IMR-90 (cell line): ENCODE data around the gene PEX19. TPM values are rescaled to one million over a fixed set of nuclear protein-coding genes. Genes with fewer than 3 reads are reported as not detected.
A peak's percentile ranks its signal among the peaks of the same experiment; 100 is the strongest.

Experiments
- ATAC-seq: fragments of 200-7000 bp; cut with Tn5 transposase; 2 replicates; pipeline ENCODE4 v1.9.1; 2020; ENCODE audit warnings: low read depth, mild to moderate bottlenecking, moderate library complexity
- BruUV-seq: library from RNA; stranded (reverse); fragments of 400-500 nt; replicated peaks from 2 replicates; lab custom pipeline; 2021; lab: Mats Ljungman, UMichigan
- CTCF ChIA-PET: fragments of 300-600 bp; formaldehyde crosslinking; extraction: SDS; loops from one replicate; lab custom pipeline; 2021; ENCODE audit warnings: antibody characterized with exemption; lab: Yijun Ruan, JAX
- POLR2A ChIA-PET: fragments of 300-600 bp; sonication (Branson Sonifier 250); formaldehyde crosslinking; loops from one replicate; lab custom pipeline; 2022; ENCODE audit warnings: antibody characterized with exemption; ENCODE audit not compliant: unreplicated experiment; lab: Charles Lee
- DNase-seq: peaks from one replicate; pipeline ENCODE4 v3.0.0; 2013
- H2AFZ ChIP-seq: replicated peaks from 2 replicates; pipeline ENCODE3; 2013; ENCODE audit warnings: low read length, mild to moderate bottlenecking; ENCODE audit not compliant: poor library complexity
- H2AK5ac ChIP-seq: 2 replicates; pipeline ENCODE4 v1.6.1; 2013; ENCODE audit warnings: low read depth, low read length, inconsistent platforms
- H2AK9ac ChIP-seq: replicated peaks from 2 replicates; pipeline ENCODE3; 2013; ENCODE audit warnings: mild to moderate bottlenecking, low read depth, low read length, moderate library complexity; ENCODE audit not compliant: poor library complexity
- H2BK120ac ChIP-seq: 2 replicates; pipeline ENCODE4 v1.6.1; 2013; ENCODE audit warnings: low read depth, low read length, inconsistent platforms
- H2BK15ac ChIP-seq: 3 replicates; pipeline ENCODE4 v1.6.1; 2013; ENCODE audit warnings: low read depth, low read length, inconsistent platforms
- H2BK20ac ChIP-seq: 2 replicates; pipeline ENCODE4 v1.6.1; 2013; ENCODE audit warnings: low read depth, mild to moderate bottlenecking, inconsistent platforms, low read length, moderate library complexity
- H2BK5ac ChIP-seq: 2 replicates; pipeline ENCODE4 v1.6.1; 2013; ENCODE audit warnings: mild to moderate bottlenecking, low read depth, low read length, inconsistent platforms; ENCODE audit not compliant: poor library complexity, severe bottlenecking
- H3K14ac ChIP-seq: replicated peaks from 2 replicates; pipeline ENCODE4 v1.6.1; 2013; ENCODE audit warnings: low read depth, low read length, inconsistent platforms
- H3K18ac ChIP-seq: 2 replicates; pipeline ENCODE4 v1.6.1; 2013; ENCODE audit warnings: low read depth, low read length, control low read depth
- H3K23ac ChIP-seq: 2 replicates; pipeline ENCODE4 v1.6.1; 2013; ENCODE audit warnings: low read depth, low read length, inconsistent platforms
- H3K27ac ChIP-seq: 2 replicates; pipeline ENCODE4 v1.5.1; 2013; ENCODE audit warnings: mild to moderate bottlenecking, control low read depth, low read length; ENCODE audit not compliant: insufficient read depth
- H3K27me3 ChIP-seq: 2 replicates; pipeline ENCODE4 v1.6.1; 2013; ENCODE audit warnings: low read length; ENCODE audit not compliant: control insufficient read depth, insufficient read depth
- H3K36me3 ChIP-seq: 2 replicates; pipeline ENCODE4 v1.6.1; 2013; ENCODE audit warnings: low read length, mixed read lengths; ENCODE audit not compliant: control insufficient read depth, insufficient read depth
- H3K4ac ChIP-seq: 2 replicates; pipeline ENCODE4 v1.6.1; 2013; ENCODE audit warnings: low read depth, low read length, inconsistent platforms
- H3K4me1 ChIP-seq: 2 replicates; pipeline ENCODE4 v1.6.1; 2013; ENCODE audit warnings: low read length, mixed read lengths; ENCODE audit not compliant: control insufficient read depth, insufficient read depth
- H3K4me2 ChIP-seq: 2 replicates; pipeline ENCODE4 v1.6.1; 2013; ENCODE audit warnings: low read depth, mild to moderate bottlenecking, control low read depth, low read length, moderate library complexity
- H3K4me3 ChIP-seq: 2 replicates; pipeline ENCODE4 v1.5.1; 2013; ENCODE audit warnings: low read depth, mild to moderate bottlenecking, control low read depth, low read length, moderate library complexity; ENCODE audit not compliant: insufficient read depth
- H3K56ac ChIP-seq: 2 replicates; pipeline ENCODE4 v1.6.1; 2013; ENCODE audit warnings: low read length, inconsistent platforms; ENCODE audit not compliant: insufficient read depth; ENCODE audit errors: extremely low read depth
- H3K79me1 ChIP-seq, 2 experiments: 2 replicates each; pipeline ENCODE4 v1.6.1; 2013; ENCODE audit warnings: low read length in 2 of 2, inconsistent platforms in 1 of 2, low read depth in 1 of 2
- H3K9ac ChIP-seq: 2 replicates; pipeline ENCODE4 v1.6.1; 2013; ENCODE audit warnings: low read depth, low read length, control low read depth
- H3K9me1 ChIP-seq: 2 replicates; pipeline ENCODE4 v1.6.1; 2013; ENCODE audit warnings: low read length, inconsistent platforms; ENCODE audit not compliant: insufficient read depth
- H3K9me3 ChIP-seq: 2 replicates; pipeline ENCODE4 v1.6.1; 2013; ENCODE audit warnings: low read length; ENCODE audit not compliant: control insufficient read depth, insufficient read depth
- H4K20me1 ChIP-seq: 2 replicates; pipeline ENCODE4 v1.6.1; 2013; ENCODE audit warnings: low read length, inconsistent platforms; ENCODE audit not compliant: insufficient read depth
- H4K5ac ChIP-seq: 2 replicates; pipeline ENCODE4 v1.6.1; 2013; ENCODE audit warnings: mild to moderate bottlenecking, low read depth, low read length, control low read depth
- H4K8ac ChIP-seq, 2 experiments: 2 replicates each; pipeline ENCODE4 v1.6.1; 2013; ENCODE audit warnings: low read depth in 2 of 2, low read length in 2 of 2, control low read depth in 1 of 2, inconsistent platforms in 1 of 2
- H4K91ac ChIP-seq: 2 replicates; pipeline ENCODE4 v1.6.1; 2013; ENCODE audit warnings: low read depth, low read length, inconsistent platforms; ENCODE audit not compliant: insufficient read depth
- CEBPB ChIP-seq: IDR thresholded peaks from 2 replicates; pipeline ENCODE4 v1.6.1; 2012; ENCODE audit warnings: low read depth, low read length, improper control_type of control experiment
- RAD21 ChIP-seq: IDR thresholded peaks from 2 replicates; pipeline ENCODE4 v1.6.1; 2012; ENCODE audit warnings: low read length, improper control_type of control experiment
- RFX5 ChIP-seq: IDR thresholded peaks from 2 replicates; pipeline ENCODE4 v1.8.0; 2012; ENCODE audit warnings: low read depth, mild to moderate bottlenecking, low read length, moderate library complexity
- SMC3 ChIP-seq: fragments of 150-350 bp; IDR thresholded peaks from 2 replicates; pipeline ENCODE4 v1.6.1; 2016; ENCODE audit warnings: low read depth, mild to moderate bottlenecking, antibody characterized with exemption, low read length, moderate library complexity
- WGBS, 2 experiments: methylation state at CpG; one replicate each; pipeline versions ENCODE4 v1.1.5 to v1.1.7; 2013; ENCODE audit warnings: missing lambda C conversion rate in 2 of 2; ENCODE audit not compliant: insufficient read length in 1 of 2; ENCODE audit errors: extremely low coverage in 2 of 2; 5-methylcytosine and 5-hydroxymethylcytosine counted together
- dilution Hi-C: fragments of 300-500 bp; cut with HindIII; formaldehyde crosslinking; loops from one replicate; pipeline ENCODE4 v1.14.3; 2018; ENCODE audit warnings: low sequenced_read_pairs; ENCODE audit not compliant: unreplicated experiment
- in situ Hi-C: fragments of 300-500 bp; cut with MboI; formaldehyde crosslinking; loops from 3 replicates; pipeline ENCODE4 v1.14.3; 2019; ENCODE audit warnings: low sequenced_read_pairs, inconsistent platforms, mixed read lengths
- intact Hi-C: fragments of 100-400 bp; cut with micrococcal nuclease; formaldehyde crosslinking; loops from 2 replicates; pipeline ENCODE4 v1.10.0; 2022
- polyA plus RNA-seq, 3 experiments: library from polyadenylated mRNA; depleted of rRNA; stranded (reverse); fragments of >200 nt; gene quantifications; 2 replicates each; pipeline ENCODE4 v1.2.3, GENCODE V29; 2012; ENCODE audit warnings: low replicate concordance in 1 of 3
- total RNA-seq: library from RNA; depleted of rRNA; stranded (reverse); fragments of >200 nt; gene quantifications from 2 replicates; pipeline ENCODE4 v1.2.3, GENCODE V29; 2012
- TF ChIP-seq, protein P1 (sequence below): conservative IDR thresholded peaks from 2 replicates; pipeline ENCODE4 v1.5.1; 2012; ENCODE audit warnings: mild to moderate bottlenecking, low read depth, low read length, improper control_type of control experiment
- TF ChIP-seq, protein P2 (sequence below): fragments of 150-350 bp; IDR thresholded peaks from 2 replicates; pipeline ENCODE4 v1.6.1; 2016; ENCODE audit warnings: low read depth, mild to moderate bottlenecking, low read length, moderate library complexity, borderline replicate concordance

PEX19 gene
- total and polyA plus RNA-seq, 2 of the 4 experiments (the other 2 are of a cell fraction) = 44.5 to 67.7 TPM

DNA sequence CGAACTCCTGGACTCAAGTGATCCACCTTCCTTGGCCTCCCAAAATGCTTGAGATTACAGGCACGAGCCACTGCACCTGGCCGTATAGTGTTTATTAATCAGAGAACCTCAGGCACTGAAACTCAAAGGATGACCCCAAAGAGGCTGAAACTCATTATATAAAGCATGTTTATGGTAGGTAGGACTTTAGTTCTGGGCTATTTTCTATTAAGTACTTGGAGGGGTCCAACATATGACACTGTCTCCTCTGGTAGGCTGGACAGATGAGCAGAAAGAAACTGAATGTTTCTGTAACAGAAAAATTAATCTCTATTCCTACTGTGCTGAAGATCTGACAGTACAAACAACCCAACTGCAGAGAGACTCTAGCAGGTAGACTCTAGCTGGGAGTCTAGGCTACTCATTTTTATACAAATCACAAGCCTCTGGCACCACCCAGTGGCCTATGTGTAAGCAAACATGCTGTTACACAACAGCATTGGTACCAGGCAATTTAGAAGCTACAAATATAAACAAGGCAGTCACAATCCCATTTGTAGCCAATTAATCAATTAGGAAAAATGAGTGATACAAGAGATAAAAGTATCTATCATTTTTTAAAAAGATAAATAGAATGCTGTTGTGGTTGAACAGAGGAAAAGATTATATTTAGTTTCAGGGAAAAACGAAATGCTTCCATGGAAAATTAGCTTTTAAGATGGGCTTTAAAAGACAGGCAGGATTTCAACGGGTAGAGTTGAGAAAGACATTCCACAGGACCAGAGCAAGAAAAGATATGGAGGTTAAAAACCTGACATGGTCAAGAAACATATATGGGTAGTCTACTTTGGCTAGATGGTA lies 33.0 kb downstream of the PEX19 start:
- H2AK9ac ChIP-seq = no peak overlapping the region
- dilution Hi-C loops = no loop called here
- H4K20me1 ChIP-seq = peaks cover 13% of the 10 kb centered on the region

More for the DNA sequence above, 33.0 kb downstream of the PEX19 start:
- ATAC-seq = peak; percentile 85
- Histone ChIP-seq H3K4me2 (no peak overlapping the region), H2AFZ (no peak overlapping the region), H4K8ac (no peak overlapping the region), H2BK120ac (no peak overlapping the region), H4K91ac (no peak overlapping the region), H4K5ac (no peak overlapping the region), H3K18ac (no peak overlapping the region), H3K27me3 (no peaks in the 10 kb centered on the region), H2AK5ac (no peak overlapping the region), H3K79me1 (peaks cover 14 to 42% of the 10 kb centered on the region in 2 experiments; a peak in 3 of 4 replicates), H2BK5ac (no peak overlapping the region), H3K27ac (no peak overlapping the region), H3K36me3 (peaks cover 2% of the 10 kb centered on the region), H3K56ac (no peak overlapping the region), H3K9ac (no peak overlapping the region), H2BK20ac (no peak overlapping the region), H3K4ac (no peak overlapping the region), H3K23ac (no peak overlapping the region), H3K14ac (no peak overlapping the region), H3K9me1 (no peaks in the 10 kb centered on the region), H3K4me1 (no peaks in the 10 kb centered on the region), H3K4me3 (no peak overlapping the region), H2BK15ac (no peak overlapping the region), H3K9me3 (no peaks in the 10 kb centered on the region)
- 52% methylated on average over 2 of the region's 5 CpGs; no CpG with 5 or more reads in 1 of the 2 experiments for WGBS, 2 experiments
- intact Hi-C loops = no loop called here
- in situ Hi-C loops = no loop called here
- TF ChIP-seq SMC3 = peak; percentile 84
- TF ChIP-seq, protein P1, sequence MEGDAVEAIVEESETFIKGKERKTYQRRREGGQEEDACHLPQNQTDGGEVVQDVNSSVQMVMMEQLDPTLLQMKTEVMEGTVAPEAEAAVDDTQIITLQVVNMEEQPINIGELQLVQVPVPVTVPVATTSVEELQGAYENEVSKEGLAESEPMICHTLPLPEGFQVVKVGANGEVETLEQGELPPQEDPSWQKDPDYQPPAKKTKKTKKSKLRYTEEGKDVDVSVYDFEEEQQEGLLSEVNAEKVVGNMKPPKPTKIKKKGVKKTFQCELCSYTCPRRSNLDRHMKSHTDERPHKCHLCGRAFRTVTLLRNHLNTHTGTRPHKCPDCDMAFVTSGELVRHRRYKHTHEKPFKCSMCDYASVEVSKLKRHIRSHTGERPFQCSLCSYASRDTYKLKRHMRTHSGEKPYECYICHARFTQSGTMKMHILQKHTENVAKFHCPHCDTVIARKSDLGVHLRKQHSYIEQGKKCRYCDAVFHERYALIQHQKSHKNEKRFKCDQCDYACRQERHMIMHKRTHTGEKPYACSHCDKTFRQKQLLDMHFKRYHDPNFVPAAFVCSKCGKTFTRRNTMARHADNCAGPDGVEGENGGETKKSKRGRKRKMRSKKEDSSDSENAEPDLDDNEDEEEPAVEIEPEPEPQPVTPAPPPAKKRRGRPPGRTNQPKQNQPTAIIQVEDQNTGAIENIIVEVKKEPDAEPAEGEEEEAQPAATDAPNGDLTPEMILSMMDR = peak; percentile 72
- peak; percentile 73 for TF ChIP-seq RFX5
- TF ChIP-seq CEBPB = peak; percentile 95
- TF ChIP-seq, protein P2, sequence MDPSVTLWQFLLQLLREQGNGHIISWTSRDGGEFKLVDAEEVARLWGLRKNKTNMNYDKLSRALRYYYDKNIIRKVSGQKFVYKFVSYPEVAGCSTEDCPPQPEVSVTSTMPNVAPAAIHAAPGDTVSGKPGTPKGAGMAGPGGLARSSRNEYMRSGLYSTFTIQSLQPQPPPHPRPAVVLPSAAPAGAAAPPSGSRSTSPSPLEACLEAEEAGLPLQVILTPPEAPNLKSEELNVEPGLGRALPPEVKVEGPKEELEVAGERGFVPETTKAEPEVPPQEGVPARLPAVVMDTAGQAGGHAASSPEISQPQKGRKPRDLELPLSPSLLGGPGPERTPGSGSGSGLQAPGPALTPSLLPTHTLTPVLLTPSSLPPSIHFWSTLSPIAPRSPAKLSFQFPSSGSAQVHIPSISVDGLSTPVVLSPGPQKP = no peak
- TF ChIP-seq RAD21 = peak; percentile 83
- CTCF ChIA-PET = interaction anchor here (0.6 to 2.8 kb wide), 27 partner anchors 8 to 179 kb away, joined by 3 to 26 read pairs (median 5); partner anchors contain the start of genes CASQ1 and PEX19
- no TSS peak for BruUV-seq
- POLR2A ChIA-PET = interaction anchor here (0.8 kb wide), 1 partner anchor 9 kb away, joined by 4 read pairs; no protein-coding TSS in a partner anchor
- peak; percentile 77 for DNase-seq
